Activated CD8-positive, alpha-beta memory T cell treated with anti-CD3 and anti-CD28 coated beads, Interleukin-2, amount 50 U/mL, for 24 hours (primary cell): Measurements from ENCODE around the gene CAV3.

Experiments used
- DNase-seq: peaks from one replicate; pipeline ENCODE4 v3.0.0-alpha.2; 2020; ENCODE audit errors: extremely low read depth

Gene CAV3

GRCh38 chr3:8794247-8794646 is 60.6 kb downstream of the CAV3 start:
- DNase-seq, result no peak
